Activated CD4-positive, alpha-beta T cell treated with anti-CD3 and anti-CD28 coated beads for 4 hours (primary cell): ENCODE measurements around the gene ADAM15.

Experiments used
- DNase-seq, 2 donors: peaks; one replicate each; pipeline ENCODE4 v3.0.0-alpha.2; 2020

Gene ADAM15

DNA sequence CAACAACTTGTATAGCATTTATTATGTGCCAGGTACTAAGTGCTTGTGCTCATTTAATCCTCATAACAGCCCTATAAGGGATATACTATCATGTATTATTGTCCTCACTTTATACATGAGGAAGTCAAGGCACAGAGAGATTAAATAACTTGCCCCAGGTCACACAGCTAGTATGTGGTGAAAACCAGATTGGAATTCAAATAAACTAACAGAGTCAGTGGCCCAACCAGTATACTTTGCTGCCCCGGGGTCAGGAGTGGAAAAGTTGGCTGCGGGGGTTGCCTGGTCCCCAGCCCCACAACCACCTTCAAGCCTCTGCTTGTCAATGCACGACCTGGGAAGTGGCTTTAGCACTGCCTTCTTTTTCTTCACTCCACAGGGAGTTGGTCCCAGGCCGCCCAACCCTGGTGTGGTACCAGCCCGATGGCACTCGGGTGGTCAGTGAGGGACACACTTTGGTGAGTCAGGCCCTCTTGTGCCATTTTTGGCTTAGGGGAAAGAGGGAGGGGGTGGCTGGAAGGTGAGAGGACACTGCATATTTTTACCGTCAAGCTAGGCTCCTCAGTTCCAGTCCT is 2.5 kb downstream of the ADAM15 start:
- DNase-seq: no peak

DNA sequence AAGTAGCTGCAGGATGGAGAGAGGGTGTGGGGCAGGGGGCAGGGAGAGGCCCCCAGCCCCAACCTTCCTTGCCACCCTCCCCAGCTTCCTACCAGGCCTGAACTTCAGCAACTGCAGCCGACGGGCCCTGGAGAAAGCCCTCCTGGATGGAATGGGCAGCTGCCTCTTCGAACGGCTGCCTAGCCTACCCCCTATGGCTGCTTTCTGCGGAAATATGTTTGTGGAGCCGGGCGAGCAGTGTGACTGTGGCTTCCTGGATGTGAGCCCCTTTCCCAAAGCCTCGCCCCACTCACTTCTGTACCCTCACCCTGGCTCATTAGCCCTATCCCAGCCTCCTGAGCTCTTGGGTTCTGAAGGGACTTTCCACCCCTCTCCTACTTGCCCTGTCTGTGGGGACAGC is 6.0 kb downstream of the ADAM15 start:
- DNase-seq: no peak

DNA sequence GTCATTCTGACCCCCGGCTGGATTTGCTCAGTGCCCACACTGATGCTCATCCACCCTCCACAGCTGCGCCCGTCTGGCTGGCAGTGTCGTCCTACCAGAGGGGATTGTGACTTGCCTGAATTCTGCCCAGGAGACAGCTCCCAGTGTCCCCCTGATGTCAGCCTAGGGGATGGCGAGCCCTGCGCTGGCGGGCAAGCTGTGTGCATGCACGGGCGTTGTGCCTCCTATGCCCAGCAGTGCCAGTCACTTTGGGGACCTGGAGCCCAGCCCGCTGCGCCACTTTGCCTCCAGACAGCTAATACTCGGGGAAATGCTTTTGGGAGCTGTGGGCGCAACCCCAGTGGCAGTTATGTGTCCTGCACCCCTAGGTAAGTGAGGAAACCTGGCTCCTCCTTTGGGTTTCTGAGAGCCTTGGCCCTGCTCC is 6.7 kb downstream of the ADAM15 start:
- no peak for DNase-seq

DNA sequence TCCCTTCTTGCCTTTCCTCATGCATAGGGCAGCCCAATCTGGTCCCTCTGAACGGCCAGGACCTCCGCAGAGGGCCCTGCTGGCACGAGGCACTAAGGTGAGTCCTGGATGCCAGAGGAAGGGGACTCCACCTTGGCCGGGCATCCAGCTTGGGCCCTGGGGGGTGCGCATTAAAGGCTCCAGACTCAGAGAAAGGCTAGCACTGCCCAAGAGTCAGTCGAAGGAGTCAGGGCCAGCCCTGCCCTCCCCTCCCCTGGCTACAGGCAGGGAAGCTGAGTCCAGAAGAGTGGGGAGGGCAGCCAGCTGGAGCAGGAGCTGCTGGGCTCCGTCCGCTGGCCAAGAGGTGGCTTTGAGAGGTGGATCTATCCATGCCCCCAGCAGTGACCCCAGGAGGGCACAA is 9.6 kb downstream of the ADAM15 start:
- no peak for DNase-seq

DNA sequence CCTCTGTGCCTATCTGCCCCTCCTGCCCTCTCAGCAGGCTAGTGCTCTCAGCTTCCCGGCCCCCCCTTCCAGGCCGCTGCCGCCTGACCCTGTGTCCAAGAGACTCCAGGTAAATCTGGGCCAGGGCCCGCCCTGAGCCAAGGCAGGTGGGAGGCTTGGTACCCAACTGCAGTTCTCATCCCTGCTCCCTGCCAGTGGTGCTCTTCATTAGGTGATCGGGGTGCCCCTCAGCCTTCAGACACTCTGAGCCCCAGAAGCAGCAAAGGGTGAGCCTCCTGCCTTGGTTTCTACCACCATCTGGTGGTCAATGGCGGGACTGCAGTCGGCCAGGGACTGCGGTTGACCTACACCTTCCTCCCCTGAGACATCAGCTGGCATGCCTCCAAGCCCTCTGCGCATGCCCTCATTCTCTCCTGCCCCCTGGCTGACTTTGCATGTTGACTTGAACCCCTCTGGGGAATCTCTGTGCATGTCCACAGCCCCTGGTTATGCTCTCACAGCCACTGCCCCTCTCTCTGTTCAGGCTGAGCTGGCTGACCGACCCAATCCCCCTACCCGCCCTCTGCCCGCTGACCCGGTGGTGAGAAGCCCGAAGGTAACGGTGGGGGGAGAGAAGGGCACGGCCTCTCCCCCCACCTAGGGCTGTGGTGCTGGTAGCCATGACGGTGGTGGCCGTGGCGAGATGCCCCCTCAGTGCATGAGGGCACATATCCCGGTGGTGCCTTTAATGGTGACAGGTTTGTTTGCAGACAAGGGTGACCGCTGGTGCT is 10.4 kb downstream of the ADAM15 start:
- peak; percentile 88 to 97 for DNase-seq

DNA sequence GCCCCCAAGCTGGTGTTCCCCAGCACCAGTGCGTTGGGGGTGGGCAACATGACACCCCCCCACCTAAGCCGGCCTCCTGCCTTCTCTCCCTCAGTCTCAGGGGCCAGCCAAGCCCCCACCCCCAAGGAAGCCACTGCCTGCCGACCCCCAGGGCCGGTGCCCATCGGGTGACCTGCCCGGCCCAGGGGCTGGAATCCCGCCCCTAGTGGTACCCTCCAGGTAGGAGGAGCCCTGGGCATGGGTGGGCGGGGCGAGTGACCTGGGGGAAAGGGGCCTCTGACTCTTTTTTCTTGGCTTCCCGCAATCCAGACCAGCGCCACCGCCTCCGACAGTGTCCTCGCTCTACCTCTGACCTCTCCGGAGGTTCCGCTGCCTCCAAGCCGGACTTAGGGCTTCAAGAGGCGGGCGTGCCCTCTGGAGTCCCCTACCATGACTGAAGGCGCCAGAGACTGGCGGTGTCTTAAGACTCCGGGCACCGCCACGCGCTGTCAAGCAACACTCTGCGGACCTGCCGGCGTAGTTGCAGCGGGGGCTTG is 11.1 kb downstream of the ADAM15 start:
- no peak for DNase-seq

DNA sequence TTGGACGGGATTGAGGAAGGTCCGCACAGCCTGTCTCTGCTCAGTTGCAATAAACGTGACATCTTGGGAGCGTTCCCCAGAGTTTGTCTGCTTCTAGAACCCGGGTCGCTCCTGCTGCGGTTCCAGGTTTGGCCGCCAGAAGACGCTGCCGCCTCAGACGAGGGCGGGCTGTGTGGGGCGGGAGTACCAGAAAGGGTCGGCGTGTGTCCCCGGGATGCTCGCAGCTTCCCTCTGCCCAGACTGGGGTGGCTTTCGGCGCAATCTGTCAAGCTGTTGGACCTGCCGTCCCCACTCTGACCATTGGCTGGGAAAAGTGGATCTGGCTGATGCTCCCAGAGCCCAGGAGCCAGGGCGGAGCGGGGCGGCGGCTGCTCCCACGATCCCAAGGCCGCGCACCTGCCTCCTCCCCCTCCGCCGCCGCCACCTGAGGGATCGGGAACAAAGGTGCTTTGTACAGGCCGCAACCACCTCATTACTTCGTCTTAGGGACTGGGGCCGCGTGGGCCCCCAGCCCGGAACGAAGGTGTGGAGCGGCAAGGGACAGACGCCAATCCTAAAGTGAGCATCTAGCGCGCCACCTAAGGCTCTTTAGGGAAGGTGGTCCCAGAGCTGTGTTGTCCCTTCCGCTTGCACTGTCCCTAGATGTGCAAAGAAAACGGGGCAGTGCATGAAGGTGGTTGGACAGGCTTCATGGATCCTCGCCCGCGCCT is 11.7 kb downstream of the ADAM15 start:
- peak; percentile 66 to 75 for DNase-seq

DNA sequence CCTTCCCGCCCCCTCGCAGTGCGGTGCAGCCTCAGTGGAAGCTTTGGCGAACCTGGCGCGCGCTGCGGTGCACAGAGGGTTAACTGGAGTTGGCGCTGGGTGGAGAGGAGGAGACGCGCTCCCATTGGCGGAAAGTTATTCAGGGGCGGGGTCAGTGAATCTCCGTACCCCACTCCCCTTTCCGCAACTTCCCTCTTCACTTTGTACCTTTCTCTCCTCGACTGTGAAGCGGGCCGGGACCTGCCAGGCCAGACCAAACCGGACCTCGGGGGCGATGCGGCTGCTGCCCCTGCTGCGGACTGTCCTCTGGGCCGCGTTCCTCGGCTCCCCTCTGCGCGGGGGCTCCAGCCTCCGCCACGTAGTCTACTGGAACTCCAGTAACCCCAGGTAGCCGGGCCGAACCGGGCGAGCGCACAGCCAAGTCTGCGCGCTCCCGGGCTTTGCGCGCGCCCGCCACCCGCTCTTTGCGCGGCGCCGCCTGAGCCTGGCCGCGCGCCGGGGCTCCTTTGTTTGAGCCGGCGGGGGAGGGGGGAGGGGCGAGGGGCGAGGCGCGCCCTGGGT is 12.5 kb downstream of the ADAM15 start, which contains the start of gene EFNA4:
EFNA4 (plus strand) TSS at position 191 of the 561 bp plus-strand sequence; CDS start at position 275, 84 bp downstream.
- DNase-seq: peak; percentile 81 to 83

DNA sequence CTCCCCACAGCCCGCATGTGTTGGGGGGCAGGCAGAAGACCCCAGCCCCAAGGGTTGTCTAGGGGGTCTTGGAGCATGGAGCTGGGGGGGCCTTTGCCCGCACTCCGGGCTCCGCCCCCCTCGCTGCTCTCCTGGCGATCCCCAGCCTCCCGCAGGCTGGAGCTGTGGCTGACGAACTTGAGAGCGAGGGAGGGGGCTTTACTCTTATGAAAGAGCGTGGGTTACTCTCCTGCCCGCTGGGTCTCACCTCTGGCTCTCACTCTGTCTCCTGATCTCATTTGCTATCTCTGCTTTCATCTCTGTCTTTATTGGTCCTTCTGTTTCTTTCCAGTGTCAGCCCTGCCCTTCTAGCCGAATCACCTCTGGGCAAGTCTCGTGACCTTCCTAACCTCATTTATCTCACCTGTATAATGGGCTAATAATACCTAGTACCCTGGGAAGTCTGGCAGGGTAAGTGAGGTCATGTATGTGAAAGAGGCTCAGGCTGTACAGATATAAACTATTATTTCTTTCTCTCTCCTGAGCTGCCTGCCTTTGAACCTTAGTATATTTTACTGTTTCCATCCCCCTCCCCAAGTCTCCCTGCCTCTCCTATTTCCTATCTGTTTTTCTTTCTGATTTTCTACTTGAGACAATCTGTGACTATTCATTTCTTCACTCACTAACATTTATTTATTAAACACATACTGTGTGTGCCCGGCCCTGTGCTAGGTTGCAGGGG is 13.2 kb downstream of the ADAM15 start:
- DNase-seq: no peak

DNA sequence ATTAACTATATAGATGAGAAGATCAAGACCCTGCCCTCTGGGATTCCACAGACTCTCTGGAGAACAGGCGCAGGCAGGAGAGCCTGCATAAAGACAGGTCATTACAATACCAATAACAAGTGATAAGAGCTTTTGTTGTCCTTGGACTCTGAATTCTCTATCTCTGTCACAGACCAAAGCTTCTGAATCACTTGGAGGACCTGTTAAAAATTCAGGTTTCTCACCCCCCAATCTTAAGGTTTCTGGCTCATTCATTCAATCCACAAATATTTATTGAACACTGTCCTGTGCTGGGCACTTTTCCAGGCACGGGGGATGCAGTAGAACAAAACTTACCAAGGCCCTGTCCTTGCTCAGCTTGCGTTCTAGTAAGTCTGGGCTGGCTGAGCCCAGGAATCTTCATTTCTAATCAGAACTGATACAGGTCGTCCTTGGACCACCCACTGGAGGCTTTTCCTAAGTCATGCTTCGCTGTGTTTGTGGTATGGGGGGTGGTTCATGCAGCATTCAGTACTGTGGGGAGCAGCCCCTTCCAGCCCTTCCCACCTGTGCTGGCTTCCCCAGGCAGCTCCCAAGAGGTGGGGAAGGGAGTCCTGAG is 13.8 kb downstream of the ADAM15 start:
- DNase-seq: no peak

DNA sequence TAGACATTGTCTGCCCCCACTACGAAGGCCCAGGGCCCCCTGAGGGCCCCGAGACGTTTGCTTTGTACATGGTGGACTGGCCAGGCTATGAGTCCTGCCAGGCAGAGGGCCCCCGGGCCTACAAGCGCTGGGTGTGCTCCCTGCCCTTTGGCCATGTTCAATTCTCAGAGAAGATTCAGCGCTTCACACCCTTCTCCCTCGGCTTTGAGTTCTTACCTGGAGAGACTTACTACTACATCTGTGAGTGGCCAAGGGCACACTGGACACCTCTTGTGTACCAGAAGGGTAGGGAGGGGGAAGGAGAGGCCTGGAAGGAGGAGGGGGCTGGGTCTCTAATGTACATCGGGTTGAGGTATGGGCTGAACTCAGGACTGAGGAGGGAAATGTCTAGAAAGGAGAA is 15.7 kb downstream of the ADAM15 start:
- DNase-seq: no peak

DNA sequence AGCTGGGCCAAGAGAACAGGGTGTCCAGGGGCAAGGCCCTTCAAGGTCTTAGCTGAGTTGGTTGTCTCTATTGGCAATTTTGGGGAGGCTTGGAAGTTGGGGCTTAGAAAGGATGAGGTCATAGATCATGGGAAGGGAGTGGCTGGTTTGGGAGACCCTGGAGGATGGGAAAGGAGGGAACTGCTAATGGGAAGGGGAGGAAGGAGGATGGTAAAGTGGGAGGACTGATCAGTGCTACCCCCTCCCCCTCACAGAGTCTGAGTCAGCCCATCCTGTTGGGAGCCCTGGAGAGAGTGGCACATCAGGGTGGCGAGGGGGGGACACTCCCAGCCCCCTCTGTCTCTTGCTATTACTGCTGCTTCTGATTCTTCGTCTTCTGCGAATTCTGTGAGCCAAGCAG is 17.5 kb downstream of the ADAM15 start:
- no peak for DNase-seq

DNA sequence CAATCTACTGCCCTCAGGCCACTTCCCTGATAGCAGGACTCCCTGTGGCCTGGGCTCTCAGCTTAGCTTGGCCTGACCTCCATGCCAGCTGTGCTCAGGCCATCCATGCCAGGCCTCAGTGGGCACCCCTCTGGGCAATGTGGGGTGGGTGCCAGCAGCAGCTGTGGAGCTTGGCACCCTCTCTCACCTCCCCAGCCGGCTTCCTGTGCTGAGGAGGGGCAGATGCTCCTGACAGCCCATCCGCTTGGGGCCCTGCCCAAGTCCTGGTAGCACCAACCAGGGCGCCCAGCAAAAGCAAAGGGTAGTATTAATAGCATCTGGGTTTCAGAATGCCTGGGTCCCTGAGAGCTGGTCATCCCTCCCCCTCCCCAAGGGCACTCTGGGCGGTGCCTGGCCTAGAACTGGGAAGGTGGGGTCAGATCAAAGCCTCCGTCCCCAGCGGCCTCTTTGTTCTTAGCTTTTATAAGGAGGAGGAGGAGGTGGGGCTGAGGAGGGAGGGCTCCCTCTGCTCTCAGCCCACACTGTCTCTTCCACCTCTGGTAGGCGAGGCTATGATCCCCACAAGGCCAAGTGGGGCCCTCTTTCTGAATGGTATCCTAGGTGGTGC is 18.5 kb downstream of the ADAM15 start:
- no peak for DNase-seq

DNA sequence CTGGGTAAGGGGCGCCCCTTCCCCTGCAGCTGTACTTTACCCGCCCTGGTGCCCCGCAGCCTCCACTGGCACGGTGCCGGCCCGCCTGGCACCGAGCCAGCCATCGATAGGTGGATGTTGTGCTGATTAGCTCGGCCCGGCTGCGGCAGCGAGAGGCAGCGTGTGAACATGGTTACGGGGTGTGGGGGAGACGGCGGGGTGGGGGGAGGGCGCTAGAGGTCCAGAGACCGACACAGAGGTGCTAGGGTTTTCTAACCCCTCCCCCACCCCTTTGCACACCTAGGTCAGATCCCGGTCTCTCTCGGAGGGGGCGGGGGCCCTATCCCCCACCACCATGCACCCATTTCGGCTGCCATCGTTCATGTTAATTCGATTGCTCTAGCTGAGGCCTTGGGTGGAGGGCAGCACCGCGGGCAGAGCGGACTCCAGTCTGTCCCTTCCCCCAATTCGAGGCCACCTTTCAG is 19.1 kb downstream of the ADAM15 start:
- DNase-seq: no peak

DNA sequence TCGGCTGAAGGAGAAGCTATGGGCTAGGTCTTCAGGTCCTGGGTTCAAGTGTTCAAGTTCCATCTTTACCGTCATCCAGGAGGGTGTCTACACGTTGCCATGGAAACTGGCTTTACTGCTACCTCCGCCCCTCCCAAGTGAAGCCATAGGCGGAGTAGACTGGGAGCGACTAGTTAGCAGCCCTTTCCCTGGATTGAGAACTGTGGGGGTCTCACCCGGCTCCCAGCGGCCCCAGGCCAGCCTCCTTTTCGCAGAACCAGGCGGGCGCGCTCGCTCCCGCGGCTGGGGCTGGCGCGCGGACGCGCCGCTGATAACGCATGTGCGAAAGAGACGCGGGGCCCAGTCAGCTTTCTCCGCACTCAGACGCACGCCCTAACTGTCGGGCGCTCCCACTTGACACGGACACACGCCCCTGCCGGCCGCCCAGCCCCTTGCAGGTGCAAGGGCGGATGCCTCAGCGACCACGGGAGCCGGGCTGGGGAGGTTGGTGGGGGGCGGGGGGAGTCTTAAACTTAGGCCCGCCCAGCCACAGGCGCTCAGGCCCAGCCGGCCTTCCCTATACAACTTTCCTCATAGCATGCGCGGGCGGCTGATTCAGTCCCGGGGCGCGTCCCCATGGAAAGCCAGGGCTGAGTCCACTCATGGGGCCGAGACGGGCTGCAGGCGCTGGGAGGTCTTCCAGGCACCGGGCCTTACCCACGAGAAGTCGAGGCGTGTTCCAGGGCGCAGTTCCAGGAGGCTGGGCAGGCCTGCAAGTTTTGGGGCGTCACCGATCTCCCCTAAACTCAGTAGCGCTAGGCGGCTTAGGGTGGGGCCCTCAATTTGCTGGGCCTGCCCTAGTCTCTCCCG is 19.8 kb downstream of the ADAM15 start:
- peak; percentile 54 to 66 for DNase-seq

DNA sequence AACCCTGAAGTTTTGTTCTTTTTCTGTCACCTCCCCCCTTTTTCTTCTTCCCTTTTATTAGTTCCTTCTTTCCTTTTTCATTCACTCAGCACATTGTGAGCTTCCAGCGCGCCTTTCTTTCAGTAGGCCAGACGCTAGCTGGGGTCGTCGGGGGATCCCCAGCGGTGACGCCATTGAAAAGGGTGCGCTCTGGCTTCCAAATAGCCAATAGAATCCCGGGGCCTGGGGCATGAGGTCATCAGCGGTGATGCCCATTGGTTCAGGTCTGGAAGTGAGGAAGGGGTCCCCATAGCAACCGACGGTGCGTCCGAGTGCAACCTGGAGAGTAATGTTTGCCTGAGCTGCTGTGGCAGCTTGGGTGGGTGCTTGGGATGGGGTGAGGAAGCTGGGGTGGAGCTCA is 20.6 kb downstream of the ADAM15 start:
- no peak for DNase-seq

DNA sequence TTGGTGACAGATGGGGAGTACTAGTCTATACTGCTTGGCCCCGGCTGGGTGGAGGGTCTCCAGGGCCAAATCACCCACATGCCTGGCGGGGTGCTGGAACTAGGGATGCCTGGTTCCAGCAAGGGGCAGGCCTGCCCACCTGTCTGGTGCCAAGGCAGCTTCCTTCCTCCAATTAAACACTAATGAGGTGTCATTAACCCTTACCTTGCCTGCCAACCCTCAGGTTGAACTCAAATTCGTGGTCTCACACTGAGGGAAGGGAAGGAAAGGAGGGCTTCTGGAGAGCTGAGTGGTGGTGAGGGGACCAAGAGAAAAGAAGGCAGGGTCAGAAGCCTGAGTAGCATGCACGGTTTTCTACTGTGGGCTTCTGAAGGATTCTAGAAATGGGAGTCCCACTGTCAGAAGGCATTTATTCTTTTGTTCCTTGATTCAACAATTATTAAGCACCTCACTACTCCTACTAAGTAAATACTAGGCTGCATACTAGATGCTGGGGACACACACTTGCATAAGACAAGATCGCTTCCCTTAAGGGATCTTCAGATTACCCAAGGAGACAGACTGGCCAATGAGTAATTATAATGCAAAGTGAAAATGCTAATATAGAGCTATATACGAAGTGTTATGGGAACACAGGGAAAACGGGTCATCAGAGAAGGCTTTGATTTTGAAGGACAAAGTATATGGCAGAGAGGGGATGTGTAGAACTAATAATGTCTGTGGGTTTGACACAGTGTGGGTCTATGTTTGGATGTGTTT is 21.6 kb downstream of the ADAM15 start:
- DNase-seq: no peak

DNA sequence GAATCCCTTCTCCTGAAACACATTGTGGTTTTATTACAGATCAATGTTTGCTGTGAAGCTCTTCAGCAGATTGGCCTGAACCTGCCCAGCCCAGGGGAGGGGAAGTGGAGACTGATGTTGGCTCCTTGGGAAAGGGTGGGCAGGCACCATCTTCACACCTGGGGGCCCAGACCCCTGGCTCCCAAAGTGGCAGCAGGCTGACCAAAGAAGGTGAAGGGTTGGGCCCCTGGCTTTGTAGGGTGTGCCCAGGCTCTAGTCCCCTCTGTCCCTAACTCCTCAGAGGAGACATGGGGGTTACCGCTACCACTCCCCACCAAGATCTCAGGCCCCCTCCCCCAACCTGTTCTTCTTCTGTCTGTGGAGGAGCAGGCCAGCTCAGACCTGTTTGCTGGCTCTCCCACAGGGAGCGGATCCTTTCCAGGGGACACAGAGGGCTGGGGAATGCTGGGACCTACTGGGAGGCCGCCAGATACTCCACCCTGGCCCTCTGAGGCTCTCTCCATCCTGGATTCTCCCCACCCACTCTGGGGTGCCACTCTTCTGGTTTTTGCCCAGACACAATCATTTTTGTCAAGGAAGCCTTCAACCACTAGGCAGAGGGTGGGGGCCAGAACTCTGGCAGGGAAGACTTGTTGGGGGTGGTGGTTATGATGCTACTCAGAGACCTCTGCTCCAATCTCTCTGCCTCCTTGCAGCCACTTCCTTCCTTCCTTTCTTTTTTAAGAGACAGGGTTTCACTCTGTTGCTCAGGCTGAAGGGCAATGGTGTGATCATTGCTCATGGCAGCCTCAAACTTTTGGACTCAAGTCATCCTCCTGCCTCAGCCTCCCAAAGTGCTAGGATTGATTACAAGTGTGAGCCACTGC is 22.5 kb downstream of the ADAM15 start:
- no peak for DNase-seq

DNA sequence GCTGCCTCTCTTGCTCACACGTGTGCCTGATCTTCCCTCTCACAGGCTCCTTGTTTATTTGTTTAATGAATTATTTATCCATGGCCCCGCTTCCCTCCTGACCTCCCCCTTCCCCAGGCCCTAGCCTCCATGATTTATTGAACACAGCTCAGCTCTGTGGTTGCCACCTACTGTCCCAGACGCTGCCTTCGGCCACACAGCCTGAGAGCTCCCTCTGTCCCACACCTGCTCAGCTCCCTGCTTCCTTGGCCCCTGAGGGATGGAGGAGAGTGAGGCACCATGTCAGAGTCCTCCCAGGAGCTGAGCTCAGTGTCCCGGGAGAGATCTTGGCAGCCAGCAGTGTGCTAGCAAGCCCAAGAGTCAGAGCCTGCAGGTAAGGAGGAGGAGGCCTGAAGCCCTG is 24.4 kb downstream of the ADAM15 start:
- DNase-seq: no peak
